Caco-2 (cell line): ENCODE data around the gene COL24A1. TPM values are rescaled to one million over a fixed set of nuclear protein-coding genes. Genes with fewer than 3 reads are reported as not detected.
"Not testable (repeated sequence)": the region's sequence is repeated elsewhere in the genome, so short reads cannot be mapped to it uniquely, and the experiment has no call there.

ENCODE experiments used
- BruUV-seq: library from RNA; stranded (reverse); fragments of 400-500 nt; replicated peaks from 2 replicates; lab custom pipeline; 2021; lab: Mats Ljungman, UMichigan
- CTCF ChIA-PET: fragments of 300-600 bp; sonication (Branson Sonifier 250); formaldehyde crosslinking; loops from one replicate; lab custom pipeline; 2022; ENCODE audit warnings: antibody characterized with exemption; lab: Charles Lee
- POLR2A ChIA-PET: fragments of 300-600 bp; sonication (Branson Sonifier 250); formaldehyde crosslinking; loops from one replicate; lab custom pipeline; 2022; ENCODE audit warnings: antibody characterized with exemption; lab: Charles Lee
- DNase-seq, 2 experiments: peaks; one replicate each; pipeline versions ENCODE4 v3.0.0 to v3.0.0-alpha.2; 2020 to 2022
- H3K27me3 ChIP-seq: replicated peaks from 2 replicates; pipeline ENCODE4 v1.6.0; 2011; ENCODE audit warnings: low read length; ENCODE audit not compliant: control insufficient read depth, insufficient read depth
- H3K36me3 ChIP-seq: 2 replicates; pipeline ENCODE4 v1.5.1; 2011; ENCODE audit warnings: low read length; ENCODE audit not compliant: control insufficient read depth, insufficient read depth
- H3K4me1 ChIP-seq: fragments of 250-450 bp; sonication (Bioruptor Pico); 2 replicates; pipeline ENCODE4 v1.5.1; 2020; ENCODE audit warnings: mild to moderate bottlenecking
- H3K4me3 ChIP-seq: 2 replicates; pipeline ENCODE4 v1.5.1; 2011; ENCODE audit warnings: low read depth, mild to moderate bottlenecking, control low read depth, low read length
- H3K9me3 ChIP-seq: fragments of 250-450 bp; sonication (Bioruptor Pico); 2 replicates; pipeline ENCODE4 v1.5.1; 2020; ENCODE audit warnings: mild to moderate bottlenecking, moderate library complexity
- H3K27ac Mint-ChIP-seq: one replicate; pipeline ENCODE4 v1.8.0; 2022; ENCODE audit warnings: mixed read lengths; ENCODE audit not compliant: unreplicated experiment
- H3K27me3 Mint-ChIP-seq: one replicate; pipeline ENCODE4 v1.8.0; 2022; ENCODE audit warnings: mixed read lengths; ENCODE audit not compliant: insufficient read depth, unreplicated experiment
- H3K36me3 Mint-ChIP-seq: one replicate; pipeline ENCODE4 v1.8.0; 2022; ENCODE audit warnings: mild to moderate bottlenecking, mixed read lengths; ENCODE audit not compliant: insufficient read depth, unreplicated experiment
- H3K4me1 Mint-ChIP-seq: one replicate; pipeline ENCODE4 v1.8.0; 2022; ENCODE audit warnings: low read depth, mixed read lengths; ENCODE audit not compliant: unreplicated experiment
- H3K4me3 Mint-ChIP-seq: one replicate; pipeline ENCODE4 v1.8.0; 2022; ENCODE audit warnings: mild to moderate bottlenecking, moderate library complexity, mixed read lengths; ENCODE audit not compliant: unreplicated experiment
- H3K9me3 Mint-ChIP-seq: one replicate; pipeline ENCODE4 v1.8.0; 2022; ENCODE audit warnings: mixed read lengths; ENCODE audit not compliant: unreplicated experiment
- CTCF ChIP-seq, 2 experiments: fragments of 200-600 bp in 1 of 2; IDR thresholded peaks; 1 replicate in 1 of 2; 2 replicates in 1 of 2; pipeline versions ENCODE4 v1.5.1 to v1.8.0; 2011 to 2022; ENCODE audit warnings: antibody characterized with exemption in 1 of 2, control low read depth in 1 of 2, inconsistent platforms in 1 of 2, low read depth in 1 of 2, low read length in 1 of 2, mild to moderate bottlenecking in 1 of 2, moderate library complexity in 1 of 2; ENCODE audit not compliant: insufficient read depth in 1 of 2, severe bottlenecking in 1 of 2, unreplicated experiment in 1 of 2
- intact Hi-C: fragments of 100-400 bp; cut with micrococcal nuclease; formaldehyde crosslinking; loops from one replicate; pipeline ENCODE4 v1.10.0; 2022; ENCODE audit not compliant: unreplicated experiment
- total RNA-seq: library from RNA; stranded (reverse); gene quantifications from 2 replicates; pipeline ENCODE4 v1.2.3, GENCODE V29; 2022

The COL24A1 gene
- total RNA-seq, 1 experiment from 2014 or later = 0.07 TPM

GRCh38 chr1:86119214-86119764, 37.3 kb downstream of the COL24A1 start:
- no peaks in the 10 kb centered on the region for H3K36me3 Mint-ChIP-seq
- BruUV-seq = no TSS peak
- no peaks in the 10 kb centered on the region for H3K9me3 Mint-ChIP-seq
- no peak overlapping the region for H3K4me3 Mint-ChIP-seq
- no peak for DNase-seq
- CTCF ChIA-PET = no interaction called here
- no peak overlapping the region for H3K4me3 ChIP-seq
- no peaks in the 10 kb centered on the region for H3K4me1 Mint-ChIP-seq
- H3K4me1 ChIP-seq = no peaks in the 10 kb centered on the region
- no peaks in the 10 kb centered on the region for H3K9me3 ChIP-seq
- no peaks in the 10 kb centered on the region for H3K27me3 ChIP-seq
- H3K27ac Mint-ChIP-seq = no peak overlapping the region
- no peak for TF ChIP-seq CTCF (IDR thresholded peaks at IDR 0.05; ENCODE audit: insufficient read depth in 1 of 2, low read depth in 1 of 2, low read length in 1 of 2, severe bottlenecking in 1 of 2, unreplicated experiment in 1 of 2)
- POLR2A ChIA-PET = no interaction called here
- H3K27me3 Mint-ChIP-seq = peaks cover 3% of the 10 kb centered on the region
- intact Hi-C loops = no loop called here
- no peaks in the 10 kb centered on the region for H3K36me3 ChIP-seq

- no peaks in the 10 kb centered on the region for H3K27me3 Mint-ChIP-seq
- CTCF ChIA-PET = no interaction called here
- Histone ChIP-seq H3K27me3 (no peaks in the 10 kb centered on the region), H3K9me3 (no peaks in the 10 kb centered on the region), H3K4me1 (no peaks in the 10 kb centered on the region), H3K4me3 (no peak overlapping the region), H3K36me3 (no peaks in the 10 kb centered on the region)
- no peaks in the 10 kb centered on the region for H3K4me1 Mint-ChIP-seq
- no peak overlapping the region for H3K27ac Mint-ChIP-seq
- intact Hi-C loops = no loop called here
- BruUV-seq = no TSS peak
- H3K4me3 Mint-ChIP-seq = no peak overlapping the region
- no peaks in the 10 kb centered on the region for H3K36me3 Mint-ChIP-seq
- no peak for TF ChIP-seq CTCF (IDR thresholded peaks at IDR 0.05; ENCODE audit: insufficient read depth in 1 of 2, low read depth in 1 of 2, low read length in 1 of 2, severe bottlenecking in 1 of 2, unreplicated experiment in 1 of 2)
- POLR2A ChIA-PET = no interaction called here
- no peaks in the 10 kb centered on the region for H3K9me3 Mint-ChIP-seq
- no peak for DNase-seq
These were observed 41.7 kb downstream of the COL24A1 start for GRCh38 chr1:86114816-86115400.

GRCh38 chr1:86114236-86114635, 42.3 kb downstream of the COL24A1 start:
- BruUV-seq = no TSS peak

GRCh38 chr1:86111590-86111989, 45.0 kb downstream of the COL24A1 start:
- H3K27ac Mint-ChIP-seq, H3K27me3 Mint-ChIP-seq, H3K4me3 ChIP-seq, H3K36me3 ChIP-seq, DNase-seq, H3K9me3 ChIP-seq, BruUV-seq, POLR2A ChIA-PET, H3K4me1 Mint-ChIP-seq, H3K4me1 ChIP-seq, CTCF ChIA-PET, H3K4me3 Mint-ChIP-seq, intact Hi-C loops, H3K36me3 Mint-ChIP-seq, H3K9me3 Mint-ChIP-seq, H3K27me3 ChIP-seq: not testable (repeated sequence)

More at GRCh38 chr1:86114236-86114635, 42.3 kb downstream of the COL24A1 start:
- Mint-ChIP-seq H3K27ac (no peak overlapping the region), H3K4me3 (no peak overlapping the region), H3K4me1 (no peaks in the 10 kb centered on the region), H3K27me3 (no peaks in the 10 kb centered on the region), H3K36me3 (no peaks in the 10 kb centered on the region), H3K9me3 (no peaks in the 10 kb centered on the region)
- intact Hi-C loops = no loop called here
- H3K4me1 ChIP-seq = no peaks in the 10 kb centered on the region
- no peaks in the 10 kb centered on the region for H3K9me3 ChIP-seq
- CTCF ChIA-PET = no interaction called here
- no peak overlapping the region for H3K4me3 ChIP-seq
- no peaks in the 10 kb centered on the region for H3K27me3 ChIP-seq
- TF ChIP-seq CTCF (IDR thresholded peaks at IDR 0.05; ENCODE audit: insufficient read depth in 1 of 2, low read depth in 1 of 2, low read length in 1 of 2, severe bottlenecking in 1 of 2, unreplicated experiment in 1 of 2) = no peak
- H3K36me3 ChIP-seq = no peaks in the 10 kb centered on the region
- DNase-seq = no peak
- POLR2A ChIA-PET = no interaction called here
